Thoracic aorta (tissue), 2 donors: ENCODE measurements around the gene HES7. TPM values are rescaled to one million over a fixed set of nuclear protein-coding genes. Genes with fewer than 3 reads are reported as not detected.

Experiments
- ATAC-seq: fragments of 150-250 bp; one replicate; pipeline ENCODE4 v1.8.0; 2017; ENCODE audit warnings: low read depth; ENCODE audit not compliant: insufficient number of reproducible peaks, low FRiP score
- DNase-seq: peaks from one replicate; pipeline ENCODE4 v3.0.0-alpha.2; 2020; ENCODE audit warnings: low spot score
- H3K27ac ChIP-seq, 2 donors: fragments of 200-600 bp; sonication (generic); 1 replicate in 1 of 2; 2 replicates in 1 of 2; pipeline ENCODE4 v1.5.1; 2016; ENCODE audit warnings: mild to moderate bottlenecking in 2 of 2, moderate library complexity in 2 of 2
- H3K27me3 ChIP-seq: fragments of 200-600 bp; sonication (generic); replicated peaks from 2 replicates; pipeline ENCODE4 v1.6.0; 2016; ENCODE audit warnings: mild to moderate bottlenecking; ENCODE audit not compliant: insufficient read depth
- H3K36me3 ChIP-seq: fragments of 200-600 bp; sonication (generic); one replicate; pipeline ENCODE4 v1.5.1; 2016
- H3K4me1 ChIP-seq, 2 donors: fragments of 200-600 bp; sonication (generic); 1 replicate in 1 of 2; 2 replicates in 1 of 2; pipeline versions ENCODE4 v1.5.1 to v1.6.0; 2016; ENCODE audit warnings: low read depth in 2 of 2, mild to moderate bottlenecking in 1 of 2; ENCODE audit not compliant: control insufficient read depth in 1 of 2
- H3K4me3 ChIP-seq: fragments of 200-600 bp; sonication (generic); 2 replicates; pipeline ENCODE4 v1.5.1; 2016; ENCODE audit warnings: mild to moderate bottlenecking
- H3K9me3 ChIP-seq: fragments of 200-600 bp; sonication (generic); 2 replicates; pipeline ENCODE4 v1.5.1; 2016
- CTCF ChIP-seq: fragments of 200-600 bp; sonication (generic); IDR thresholded peaks from one replicate; pipeline ENCODE4 v1.5.1; 2019; ENCODE audit warnings: antibody characterized with exemption
- total RNA-seq, 2 donors: library from RNA; depleted of rRNA; stranded (reverse); fragments of >200 nt; gene quantifications; one replicate each; pipeline versions ENCODE4 v1.1.0 to v1.2.3, GENCODE V29; 2016

Gene HES7
- total RNA-seq, 2 donors from 2014 or later = not detected

DNA sequence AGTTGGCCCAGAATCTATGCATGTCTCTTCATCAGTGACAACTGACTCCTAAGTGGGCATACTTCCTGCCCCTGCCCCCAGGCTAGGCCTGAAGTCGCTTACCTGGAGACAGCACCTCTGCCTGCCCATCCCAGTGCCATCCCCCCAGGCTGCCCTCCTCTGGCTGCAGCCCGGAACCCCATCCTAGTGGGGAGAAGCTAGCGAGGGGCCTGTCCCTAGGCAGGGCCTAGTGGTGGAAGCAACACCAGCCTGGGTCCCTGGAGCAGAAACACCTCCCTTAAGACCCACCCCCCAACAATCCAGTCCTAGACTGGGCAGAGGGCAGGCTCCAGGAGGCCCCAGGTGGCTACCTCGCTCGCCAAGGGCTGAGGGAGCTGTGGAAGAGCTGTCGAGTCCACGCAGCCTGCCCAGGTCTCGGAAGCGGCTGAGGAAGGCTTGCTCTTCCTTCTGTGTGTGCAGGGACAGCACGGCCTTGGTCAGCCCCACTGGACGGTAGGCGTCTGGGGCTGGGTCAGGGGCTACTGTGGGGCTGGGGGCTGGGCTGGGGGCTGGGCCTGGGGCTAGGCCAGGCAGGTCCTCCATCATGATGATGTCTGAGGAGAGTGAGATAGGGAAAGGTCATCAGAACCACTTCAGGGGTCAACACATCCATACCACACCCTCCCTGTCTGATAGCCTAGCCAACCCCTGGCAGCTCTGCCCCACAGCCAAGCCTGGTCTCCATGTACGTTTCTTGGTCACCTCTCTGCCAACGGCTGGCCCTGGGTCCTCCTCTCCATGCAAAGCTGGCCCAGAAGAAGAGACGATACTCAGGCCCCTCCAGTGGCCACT lies 20.7 kb upstream of the HES7 start:
- peaks cover 99% of the 10 kb centered on the region for H3K36me3 ChIP-seq
- ATAC-seq (no peak), DNase-seq (no peak)
- no peak for TF ChIP-seq CTCF
- no peak overlapping the region for H3K4me3 ChIP-seq
- peaks cover 0 to 35% of the 10 kb centered on the region in 2 donors for H3K4me1 ChIP-seq
- H3K27me3 ChIP-seq = no peaks in the 10 kb centered on the region
- H3K9me3 ChIP-seq = no peaks in the 10 kb centered on the region
- H3K27ac ChIP-seq = peak overlapping the region in 1 of 2 donors; percentile 45

GRCh38 chr17:8143581-8144400 lies 19.9 kb upstream of the HES7 start:
- no peak for DNase-seq
- Histone ChIP-seq H3K36me3 (peaks cover 95% of the 10 kb centered on the region), H3K27ac (peak overlapping the region in 1 of 2 donors; percentile 7)

GRCh38 chr17:8142887-8143580 lies 19.1 kb upstream of the HES7 start:
- Histone ChIP-seq H3K4me1 (peaks cover 4 to 38% of the 10 kb centered on the region in 2 donors), H3K4me3 (no peak overlapping the region), H3K36me3 (peaks cover 88% of the 10 kb centered on the region), H3K27ac (peak overlapping the region in 1 of 2 donors; percentile 7), H3K27me3 (no peaks in the 10 kb centered on the region), H3K9me3 (no peaks in the 10 kb centered on the region)
- no peak for DNase-seq
- ATAC-seq = no peak
- no peak for TF ChIP-seq CTCF

More at GRCh38 chr17:8143581-8144400, 19.9 kb upstream of the HES7 start:
- no peak overlapping the region for H3K4me3 ChIP-seq
- ATAC-seq = no peak
- no peaks in the 10 kb centered on the region for H3K9me3 ChIP-seq
- H3K4me1 ChIP-seq = peaks cover 0 to 36% of the 10 kb centered on the region in 2 donors
- TF ChIP-seq CTCF = no peak
- H3K27me3 ChIP-seq = no peaks in the 10 kb centered on the region

- DNase-seq = no peak
- Histone ChIP-seq H3K4me1 (peaks cover 5 to 37% of the 10 kb centered on the region in 2 donors), H3K27ac (no peak overlapping the region), H3K9me3 (no peaks in the 10 kb centered on the region), H3K4me3 (no peak overlapping the region), H3K27me3 (no peaks in the 10 kb centered on the region), H3K36me3 (peaks cover 80% of the 10 kb centered on the region)
- ATAC-seq = no peak
- no peak for TF ChIP-seq CTCF
Measured at GRCh38 chr17:8142158-8142886, 18.4 kb upstream of the HES7 start.
